WTC11 (cell line): ENCODE data around the gene AKAP7. TPM values are rescaled to one million over a fixed set of nuclear protein-coding genes. Genes with fewer than 3 reads are reported as not detected.
A peak's percentile ranks its signal among the peaks of the same experiment; 100 is the strongest.

ENCODE experiments used
- ATAC-seq: fragments of 200-7000 bp; cut with Tn5 transposase; 2 replicates; pipeline ENCODE4 v1.10.0; 2021; ENCODE audit warnings: mild to moderate bottlenecking, moderate library complexity
- CTCF ChIA-PET: fragments of 300-600 bp; sonication (Branson Sonifier 250); formaldehyde crosslinking; loops from one replicate; lab custom pipeline; 2021; ENCODE audit warnings: antibody characterized with exemption; lab: Charles Lee
- POLR2A ChIA-PET: fragments of 350-600 bp; sonication (Branson Sonifier 250); formaldehyde crosslinking; loops from one replicate; lab custom pipeline; 2021; ENCODE audit warnings: antibody characterized with exemption; lab: Charles Lee
- DNase-seq: peaks from one replicate; pipeline ENCODE4 v3.0.0; 2021; ENCODE audit warnings: low spot score
- H3K27ac Mint-ChIP-seq: 2 replicates; pipeline ENCODE4 v1.8.0; 2021; ENCODE audit warnings: mixed read lengths
- H3K27me3 Mint-ChIP-seq: 2 replicates; pipeline ENCODE4 v1.8.0; 2021; ENCODE audit warnings: low read depth, mild to moderate bottlenecking, moderate library complexity, mixed read lengths
- H3K36me3 Mint-ChIP-seq: 2 replicates; pipeline ENCODE4 v1.8.0; 2021; ENCODE audit warnings: mixed read lengths
- H3K4me1 Mint-ChIP-seq: 2 replicates; pipeline ENCODE4 v1.8.0; 2022; ENCODE audit warnings: mixed read lengths
- H3K4me3 Mint-ChIP-seq: 2 replicates; pipeline ENCODE4 v1.8.0; 2021; ENCODE audit warnings: mild to moderate bottlenecking, moderate library complexity, mixed read lengths
- H3K9me3 Mint-ChIP-seq: 2 replicates; pipeline ENCODE4 v1.8.0; 2021; ENCODE audit warnings: mixed read lengths
- JUN ChIP-seq: sonication (generic); formaldehyde crosslinking; IDR thresholded peaks from 2 replicates; pipeline ENCODE4 v1.8.0; 2023; ENCODE audit warnings: mild to moderate bottlenecking, missing genetic modification reagents
- OVOL2 ChIP-seq: fragments of 250-450 bp; sonication (Bioruptor Pico); IDR thresholded peaks from 2 replicates; pipeline ENCODE4 v1.9.0; 2021; ENCODE audit warnings: mild to moderate bottlenecking, borderline replicate concordance
- PRRX2 ChIP-seq: fragments of 250-450 bp; sonication (Bioruptor Pico); IDR thresholded peaks from 2 replicates; pipeline ENCODE4 v1.8.0; 2021; ENCODE audit warnings: mild to moderate bottlenecking
- SOX15 ChIP-seq: fragments of 250-450 bp; sonication (Bioruptor Pico); IDR thresholded peaks from 2 replicates; pipeline ENCODE4 v1.9.0; 2021; ENCODE audit warnings: mild to moderate bottlenecking
- SP1 ChIP-seq: sonication (generic); formaldehyde crosslinking; conservative IDR thresholded peaks from 2 replicates; pipeline ENCODE4 v1.8.1; 2022; ENCODE audit warnings: missing genetic modification reagents
- TCF7 ChIP-seq: sonication (generic); formaldehyde crosslinking; IDR thresholded peaks from 2 replicates; pipeline ENCODE4 v1.8.0; 2022; ENCODE audit warnings: mild to moderate bottlenecking, low read depth, missing genetic modification reagents, moderate library complexity
- TEAD4 ChIP-seq: sonication (generic); formaldehyde crosslinking; IDR thresholded peaks from 2 replicates; pipeline ENCODE4 v1.8.0; 2022; ENCODE audit warnings: mild to moderate bottlenecking, missing genetic modification reagents
- ZNF219 ChIP-seq: sonication (generic); formaldehyde crosslinking; IDR thresholded peaks from 2 replicates; pipeline ENCODE4 v1.8.0; 2023; ENCODE audit warnings: missing genetic modification reagents, mild to moderate bottlenecking, borderline replicate concordance
- ZNF263 ChIP-seq: sonication (generic); formaldehyde crosslinking; IDR thresholded peaks from 2 replicates; pipeline ENCODE4 v1.8.1; 2022; ENCODE audit warnings: low read depth, mild to moderate bottlenecking, moderate library complexity, missing genetic modification reagents
- ZNF416 ChIP-seq: fragments of 250-450 bp; sonication (Bioruptor Pico); IDR thresholded peaks from 2 replicates; pipeline ENCODE4 v1.9.0; 2021; ENCODE audit warnings: mild to moderate bottlenecking, inconsistent platforms
- total RNA-seq: library from RNA; stranded (reverse); gene quantifications from 3 replicates; pipeline ENCODE4 v1.2.3, GENCODE V29; 2021
- TF ChIP-seq, protein P1 (sequence below): fragments of 250-450 bp; sonication (Bioruptor Pico); IDR thresholded peaks from 2 replicates; pipeline ENCODE4 v1.9.0; 2021; ENCODE audit warnings: mild to moderate bottlenecking
- TF ChIP-seq, protein P2 (sequence below): fragments of 250-450 bp; sonication (Bioruptor Pico); IDR thresholded peaks from 2 replicates; pipeline ENCODE4 v2.1.2; 2022; ENCODE audit warnings: mild to moderate bottlenecking, moderate library complexity
- TF ChIP-seq, protein P3 (sequence below): sonication (generic); formaldehyde crosslinking; IDR thresholded peaks from 2 replicates; pipeline ENCODE4 v1.8.0; 2022; ENCODE audit warnings: mild to moderate bottlenecking, missing genetic modification reagents
- TF ChIP-seq, protein P4 (sequence below): sonication (generic); formaldehyde crosslinking; IDR thresholded peaks from 2 replicates; pipeline ENCODE4 v1.8.1; 2023; ENCODE audit warnings: mild to moderate bottlenecking, missing genetic modification reagents
- TF ChIP-seq, protein P5 (sequence below): fragments of 200-600 bp; IDR thresholded peaks from 2 replicates; pipeline ENCODE4 v1.8.0; 2022; ENCODE audit warnings: antibody characterized with exemption
- TF ChIP-seq, protein P6 (sequence below): fragments of 250-450 bp; sonication (Bioruptor Pico); IDR thresholded peaks from 2 replicates; pipeline ENCODE4 v1.8.0; 2021; ENCODE audit warnings: mild to moderate bottlenecking

The AKAP7 gene
- total RNA-seq, 1 experiment from 2014 or later = 10.9 TPM

DNA sequence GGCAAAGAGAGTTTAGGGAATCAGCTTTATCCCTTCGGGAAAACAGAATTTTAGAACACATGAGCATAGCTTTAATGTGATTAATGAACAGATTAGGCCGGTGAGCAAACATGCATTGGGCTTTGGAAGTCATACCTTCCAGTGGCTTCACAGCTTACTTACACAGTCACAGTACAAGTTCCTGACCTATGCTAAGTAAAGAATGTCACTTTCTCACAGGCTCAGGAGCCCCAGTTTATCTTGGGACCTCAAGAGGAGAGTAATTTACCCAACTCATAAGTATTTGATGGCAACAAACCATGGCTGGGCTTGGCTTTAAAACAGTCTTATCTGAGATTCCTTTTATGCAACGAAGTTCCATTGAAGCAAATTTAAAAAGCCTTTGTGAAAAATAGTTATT lies 195.9 kb downstream of the AKAP7 start:
- H3K4me1 Mint-ChIP-seq = peaks cover 32% of the 10 kb centered on the region
- no peaks in the 10 kb centered on the region for H3K9me3 Mint-ChIP-seq
- ChIA-PET CTCF (interaction anchor here (0.8 to 1.3 kb wide), 2 partner anchors 131 to 188 kb away, joined by 3 read pairs; no protein-coding TSS in a partner anchor), POLR2A (no interaction called here)
- TF ChIP-seq JUN (no peak), ZNF263 (CRISPR knock-in tag) (no peak), SOX15 (CRISPR knock-in tag) (no peak), PRRX2 (CRISPR knock-in tag) (no peak), TCF7 (CRISPR knock-in tag) (no peak), SP1 (no peak), TEAD4 (CRISPR knock-in tag) (no peak), ZNF416 (no peak), OVOL2 (CRISPR knock-in tag) (no peak), ZNF219 (CRISPR knock-in tag) (no peak)
- TF ChIP-seq, protein P1, sequence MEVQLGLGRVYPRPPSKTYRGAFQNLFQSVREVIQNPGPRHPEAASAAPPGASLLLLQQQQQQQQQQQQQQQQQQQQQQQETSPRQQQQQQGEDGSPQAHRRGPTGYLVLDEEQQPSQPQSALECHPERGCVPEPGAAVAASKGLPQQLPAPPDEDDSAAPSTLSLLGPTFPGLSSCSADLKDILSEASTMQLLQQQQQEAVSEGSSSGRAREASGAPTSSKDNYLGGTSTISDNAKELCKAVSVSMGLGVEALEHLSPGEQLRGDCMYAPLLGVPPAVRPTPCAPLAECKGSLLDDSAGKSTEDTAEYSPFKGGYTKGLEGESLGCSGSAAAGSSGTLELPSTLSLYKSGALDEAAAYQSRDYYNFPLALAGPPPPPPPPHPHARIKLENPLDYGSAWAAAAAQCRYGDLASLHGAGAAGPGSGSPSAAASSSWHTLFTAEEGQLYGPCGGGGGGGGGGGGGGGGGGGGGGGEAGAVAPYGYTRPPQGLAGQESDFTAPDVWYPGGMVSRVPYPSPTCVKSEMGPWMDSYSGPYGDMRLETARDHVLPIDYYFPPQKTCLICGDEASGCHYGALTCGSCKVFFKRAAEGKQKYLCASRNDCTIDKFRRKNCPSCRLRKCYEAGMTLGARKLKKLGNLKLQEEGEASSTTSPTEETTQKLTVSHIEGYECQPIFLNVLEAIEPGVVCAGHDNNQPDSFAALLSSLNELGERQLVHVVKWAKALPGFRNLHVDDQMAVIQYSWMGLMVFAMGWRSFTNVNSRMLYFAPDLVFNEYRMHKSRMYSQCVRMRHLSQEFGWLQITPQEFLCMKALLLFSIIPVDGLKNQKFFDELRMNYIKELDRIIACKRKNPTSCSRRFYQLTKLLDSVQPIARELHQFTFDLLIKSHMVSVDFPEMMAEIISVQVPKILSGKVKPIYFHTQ (CRISPR knock-in tag) = no peak
- TF ChIP-seq, protein P2, sequence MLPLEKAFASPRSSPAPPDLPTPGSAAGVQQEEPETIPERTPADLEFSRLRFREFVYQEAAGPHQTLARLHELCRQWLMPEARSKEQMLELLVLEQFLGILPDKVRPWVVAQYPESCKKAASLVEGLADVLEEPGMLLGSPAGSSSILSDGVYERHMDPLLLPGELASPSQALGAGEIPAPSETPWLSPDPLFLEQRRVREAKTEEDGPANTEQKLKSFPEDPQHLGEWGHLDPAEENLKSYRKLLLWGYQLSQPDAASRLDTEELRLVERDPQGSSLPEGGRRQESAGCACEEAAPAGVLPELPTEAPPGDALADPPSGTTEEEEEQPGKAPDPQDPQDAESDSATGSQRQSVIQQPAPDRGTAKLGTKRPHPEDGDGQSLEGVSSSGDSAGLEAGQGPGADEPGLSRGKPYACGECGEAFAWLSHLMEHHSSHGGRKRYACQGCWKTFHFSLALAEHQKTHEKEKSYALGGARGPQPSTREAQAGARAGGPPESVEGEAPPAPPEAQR (CRISPR knock-in tag) = no peak
- TF ChIP-seq, protein P3, sequence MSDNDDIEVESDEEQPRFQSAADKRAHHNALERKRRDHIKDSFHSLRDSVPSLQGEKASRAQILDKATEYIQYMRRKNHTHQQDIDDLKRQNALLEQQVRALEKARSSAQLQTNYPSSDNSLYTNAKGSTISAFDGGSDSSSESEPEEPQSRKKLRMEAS (CRISPR knock-in tag) = no peak
- TF ChIP-seq, protein P4, sequence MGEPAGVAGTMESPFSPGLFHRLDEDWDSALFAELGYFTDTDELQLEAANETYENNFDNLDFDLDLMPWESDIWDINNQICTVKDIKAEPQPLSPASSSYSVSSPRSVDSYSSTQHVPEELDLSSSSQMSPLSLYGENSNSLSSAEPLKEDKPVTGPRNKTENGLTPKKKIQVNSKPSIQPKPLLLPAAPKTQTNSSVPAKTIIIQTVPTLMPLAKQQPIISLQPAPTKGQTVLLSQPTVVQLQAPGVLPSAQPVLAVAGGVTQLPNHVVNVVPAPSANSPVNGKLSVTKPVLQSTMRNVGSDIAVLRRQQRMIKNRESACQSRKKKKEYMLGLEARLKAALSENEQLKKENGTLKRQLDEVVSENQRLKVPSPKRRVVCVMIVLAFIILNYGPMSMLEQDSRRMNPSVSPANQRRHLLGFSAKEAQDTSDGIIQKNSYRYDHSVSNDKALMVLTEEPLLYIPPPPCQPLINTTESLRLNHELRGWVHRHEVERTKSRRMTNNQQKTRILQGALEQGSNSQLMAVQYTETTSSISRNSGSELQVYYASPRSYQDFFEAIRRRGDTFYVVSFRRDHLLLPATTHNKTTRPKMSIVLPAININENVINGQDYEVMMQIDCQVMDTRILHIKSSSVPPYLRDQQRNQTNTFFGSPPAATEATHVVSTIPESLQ (CRISPR knock-in tag) = no peak
- TF ChIP-seq, protein P5, sequence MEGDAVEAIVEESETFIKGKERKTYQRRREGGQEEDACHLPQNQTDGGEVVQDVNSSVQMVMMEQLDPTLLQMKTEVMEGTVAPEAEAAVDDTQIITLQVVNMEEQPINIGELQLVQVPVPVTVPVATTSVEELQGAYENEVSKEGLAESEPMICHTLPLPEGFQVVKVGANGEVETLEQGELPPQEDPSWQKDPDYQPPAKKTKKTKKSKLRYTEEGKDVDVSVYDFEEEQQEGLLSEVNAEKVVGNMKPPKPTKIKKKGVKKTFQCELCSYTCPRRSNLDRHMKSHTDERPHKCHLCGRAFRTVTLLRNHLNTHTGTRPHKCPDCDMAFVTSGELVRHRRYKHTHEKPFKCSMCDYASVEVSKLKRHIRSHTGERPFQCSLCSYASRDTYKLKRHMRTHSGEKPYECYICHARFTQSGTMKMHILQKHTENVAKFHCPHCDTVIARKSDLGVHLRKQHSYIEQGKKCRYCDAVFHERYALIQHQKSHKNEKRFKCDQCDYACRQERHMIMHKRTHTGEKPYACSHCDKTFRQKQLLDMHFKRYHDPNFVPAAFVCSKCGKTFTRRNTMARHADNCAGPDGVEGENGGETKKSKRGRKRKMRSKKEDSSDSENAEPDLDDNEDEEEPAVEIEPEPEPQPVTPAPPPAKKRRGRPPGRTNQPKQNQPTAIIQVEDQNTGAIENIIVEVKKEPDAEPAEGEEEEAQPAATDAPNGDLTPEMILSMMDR = no peak
- TF ChIP-seq, protein P6, sequence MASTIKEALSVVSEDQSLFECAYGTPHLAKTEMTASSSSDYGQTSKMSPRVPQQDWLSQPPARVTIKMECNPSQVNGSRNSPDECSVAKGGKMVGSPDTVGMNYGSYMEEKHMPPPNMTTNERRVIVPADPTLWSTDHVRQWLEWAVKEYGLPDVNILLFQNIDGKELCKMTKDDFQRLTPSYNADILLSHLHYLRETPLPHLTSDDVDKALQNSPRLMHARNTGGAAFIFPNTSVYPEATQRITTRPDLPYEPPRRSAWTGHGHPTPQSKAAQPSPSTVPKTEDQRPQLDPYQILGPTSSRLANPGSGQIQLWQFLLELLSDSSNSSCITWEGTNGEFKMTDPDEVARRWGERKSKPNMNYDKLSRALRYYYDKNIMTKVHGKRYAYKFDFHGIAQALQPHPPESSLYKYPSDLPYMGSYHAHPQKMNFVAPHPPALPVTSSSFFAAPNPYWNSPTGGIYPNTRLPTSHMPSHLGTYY = no peak
- H3K27me3 Mint-ChIP-seq = no peaks in the 10 kb centered on the region
- ATAC-seq = no peak
- H3K36me3 Mint-ChIP-seq = peaks cover 57% of the 10 kb centered on the region
- no peak for DNase-seq
- peak overlapping the region; percentile 6; the same call in 1 of the 2 replicates for H3K4me3 Mint-ChIP-seq
- H3K27ac Mint-ChIP-seq = peak overlapping the region; percentile 73
